KMS-11 (cell line): ENCODE results near the gene SLC38A4.

Experiments
- H2AFZ ChIP-seq: fragments of 200-600 bp; sonication (generic); 2 replicates; pipeline ENCODE4 v1.6.1; 2016; ENCODE audit warnings: antibody characterized with exemption, mixed run types, low read depth
- H3K27ac ChIP-seq: fragments of 200-600 bp; sonication (generic); 2 replicates; pipeline ENCODE4 v1.6.1; 2016; ENCODE audit warnings: mild to moderate bottlenecking, mixed run types
- H3K27me3 ChIP-seq: fragments of 200-600 bp; sonication (generic); 2 replicates; pipeline ENCODE4 v1.6.1; 2017; ENCODE audit warnings: mild to moderate bottlenecking, low read depth, mixed run types, moderate library complexity; ENCODE audit not compliant: insufficient read depth
- H3K36me3 ChIP-seq: fragments of 200-600 bp; sonication (generic); 2 replicates; pipeline ENCODE4 v1.6.1; 2017; ENCODE audit warnings: mild to moderate bottlenecking, mixed run types; ENCODE audit not compliant: insufficient read depth
- H3K4me1 ChIP-seq: fragments of 200-600 bp; sonication (generic); 2 replicates; pipeline ENCODE4 v1.6.1; 2016; ENCODE audit warnings: mild to moderate bottlenecking, low read depth, mixed run types; ENCODE audit not compliant: poor library complexity, severe bottlenecking
- H3K4me2 ChIP-seq: fragments of 200-600 bp; sonication (generic); 2 replicates; pipeline ENCODE4 v1.7.0; 2016; ENCODE audit warnings: mild to moderate bottlenecking, mixed run types
- H3K4me3 ChIP-seq: fragments of 200-600 bp; sonication (generic); IDR thresholded peaks from 2 replicates; pipeline ENCODE4 v1.6.1; 2017; ENCODE audit warnings: low read depth, low read length, mixed read lengths; ENCODE audit not compliant: insufficient read depth
- H3K79me2 ChIP-seq: fragments of 200-600 bp; sonication (generic); 2 replicates; pipeline ENCODE4 v1.6.1; 2016; ENCODE audit warnings: low read depth, mixed run types; ENCODE audit not compliant: insufficient read depth
- H3K9ac ChIP-seq: fragments of 200-600 bp; sonication (generic); 2 replicates; pipeline ENCODE4 v1.6.1; 2016; ENCODE audit warnings: mild to moderate bottlenecking, mixed run types
- H4K20me1 ChIP-seq: fragments of 200-600 bp; sonication (generic); 2 replicates; pipeline ENCODE4 v1.6.1; 2016; ENCODE audit warnings: mild to moderate bottlenecking, mixed run types; ENCODE audit not compliant: insufficient read depth
- TF ChIP-seq, protein P1 (sequence below): fragments of 200-600 bp; sonication (generic); conservative IDR thresholded peaks from 2 replicates; pipeline ENCODE4 v1.6.1; 2017; ENCODE audit warnings: low read depth, mild to moderate bottlenecking, antibody characterized with exemption, low read length, moderate library complexity, mixed read lengths

Gene SLC38A4

DNA sequence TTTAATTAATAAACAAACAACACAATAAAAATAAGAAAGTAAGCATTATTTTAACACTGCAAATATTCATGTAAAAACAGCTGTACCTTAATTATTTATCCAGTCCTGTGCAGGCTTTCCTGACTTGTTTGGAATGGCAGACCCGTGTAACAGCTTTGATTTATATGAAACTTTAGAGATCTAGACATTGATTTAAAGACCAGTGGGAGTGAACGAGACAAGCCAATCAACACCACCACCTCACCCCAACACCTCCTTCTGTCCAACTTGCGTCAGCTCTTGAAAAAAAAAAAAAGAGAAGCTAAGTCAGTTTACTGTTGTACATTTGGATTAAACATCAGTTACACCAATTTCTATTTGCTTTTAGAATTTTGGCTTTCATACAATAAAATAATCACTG, 22.3 kb downstream of the SLC38A4 start:
- Histone ChIP-seq H3K4me3 (no peak overlapping the region), H3K4me2 (no peak overlapping the region), H3K27ac (no peak overlapping the region), H4K20me1 (no peaks in the 10 kb centered on the region), H3K36me3 (no peaks in the 10 kb centered on the region), H3K27me3 (no peaks in the 10 kb centered on the region), H3K9ac (no peak overlapping the region), H3K79me2 (no peaks in the 10 kb centered on the region), H3K4me1 (no peaks in the 10 kb centered on the region), H2AFZ (no peak overlapping the region)
- TF ChIP-seq, protein P1, sequence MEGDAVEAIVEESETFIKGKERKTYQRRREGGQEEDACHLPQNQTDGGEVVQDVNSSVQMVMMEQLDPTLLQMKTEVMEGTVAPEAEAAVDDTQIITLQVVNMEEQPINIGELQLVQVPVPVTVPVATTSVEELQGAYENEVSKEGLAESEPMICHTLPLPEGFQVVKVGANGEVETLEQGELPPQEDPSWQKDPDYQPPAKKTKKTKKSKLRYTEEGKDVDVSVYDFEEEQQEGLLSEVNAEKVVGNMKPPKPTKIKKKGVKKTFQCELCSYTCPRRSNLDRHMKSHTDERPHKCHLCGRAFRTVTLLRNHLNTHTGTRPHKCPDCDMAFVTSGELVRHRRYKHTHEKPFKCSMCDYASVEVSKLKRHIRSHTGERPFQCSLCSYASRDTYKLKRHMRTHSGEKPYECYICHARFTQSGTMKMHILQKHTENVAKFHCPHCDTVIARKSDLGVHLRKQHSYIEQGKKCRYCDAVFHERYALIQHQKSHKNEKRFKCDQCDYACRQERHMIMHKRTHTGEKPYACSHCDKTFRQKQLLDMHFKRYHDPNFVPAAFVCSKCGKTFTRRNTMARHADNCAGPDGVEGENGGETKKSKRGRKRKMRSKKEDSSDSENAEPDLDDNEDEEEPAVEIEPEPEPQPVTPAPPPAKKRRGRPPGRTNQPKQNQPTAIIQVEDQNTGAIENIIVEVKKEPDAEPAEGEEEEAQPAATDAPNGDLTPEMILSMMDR, result no peak

DNA sequence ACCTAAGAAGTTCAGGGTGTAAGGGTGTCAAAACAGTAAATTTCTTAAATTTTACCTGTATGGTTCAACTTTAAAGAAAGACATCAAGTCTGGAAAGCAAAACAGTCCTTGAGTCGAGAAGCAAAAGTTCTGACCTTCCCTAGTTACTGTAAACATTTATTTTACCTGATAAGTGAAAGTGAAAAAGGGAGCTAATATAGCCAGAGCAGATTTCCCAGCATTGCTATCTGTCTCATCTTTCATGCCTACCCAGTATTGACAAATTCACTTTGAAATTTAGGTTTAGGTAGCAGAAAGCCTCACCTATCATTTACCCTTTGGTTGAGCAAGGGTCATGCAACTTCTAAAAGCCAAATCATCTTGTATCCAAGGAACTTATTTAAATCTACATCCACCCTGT, 24.5 kb downstream of the SLC38A4 start:
- Histone ChIP-seq H4K20me1 (no peaks in the 10 kb centered on the region), H3K79me2 (no peaks in the 10 kb centered on the region), H3K9ac (no peak overlapping the region), H3K4me1 (no peaks in the 10 kb centered on the region), H3K27ac (no peak overlapping the region), H3K4me2 (no peak overlapping the region), H3K36me3 (no peaks in the 10 kb centered on the region), H2AFZ (no peak overlapping the region), H3K27me3 (no peaks in the 10 kb centered on the region), H3K4me3 (no peak overlapping the region)
- TF ChIP-seq, protein P1, result no peak

DNA sequence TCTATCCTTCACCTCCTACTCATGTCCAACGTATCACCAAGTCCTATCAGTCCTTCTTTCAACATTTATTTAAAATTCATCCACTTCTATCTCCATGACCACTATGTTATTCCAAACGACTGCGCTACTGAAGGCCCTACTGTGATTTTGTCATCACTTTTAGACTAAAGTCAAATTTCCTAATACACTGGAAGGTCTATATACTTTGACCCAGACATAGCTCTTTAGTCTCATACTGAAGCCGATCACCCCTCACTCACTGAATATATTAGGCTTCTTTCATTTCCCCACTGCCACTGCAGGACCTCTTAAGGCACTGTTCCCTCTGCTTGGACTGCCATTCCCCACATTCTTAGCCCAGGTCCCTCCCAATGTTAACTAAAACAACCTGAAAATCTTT, 25.6 kb downstream of the SLC38A4 start:
- H4K20me1 ChIP-seq, result no peaks in the 10 kb centered on the region
- H3K79me2 ChIP-seq, result no peaks in the 10 kb centered on the region
- no peaks in the 10 kb centered on the region for H3K36me3 ChIP-seq
- H3K4me3 ChIP-seq, result no peak overlapping the region
- no peak overlapping the region for H3K27ac ChIP-seq
- TF ChIP-seq, protein P1, result no peak
- H3K27me3 ChIP-seq, result no peaks in the 10 kb centered on the region
- H3K4me2 ChIP-seq, result no peak overlapping the region
- H3K4me1 ChIP-seq, result no peaks in the 10 kb centered on the region
- no peak overlapping the region for H3K9ac ChIP-seq
- H2AFZ ChIP-seq, result no peak overlapping the region

DNA sequence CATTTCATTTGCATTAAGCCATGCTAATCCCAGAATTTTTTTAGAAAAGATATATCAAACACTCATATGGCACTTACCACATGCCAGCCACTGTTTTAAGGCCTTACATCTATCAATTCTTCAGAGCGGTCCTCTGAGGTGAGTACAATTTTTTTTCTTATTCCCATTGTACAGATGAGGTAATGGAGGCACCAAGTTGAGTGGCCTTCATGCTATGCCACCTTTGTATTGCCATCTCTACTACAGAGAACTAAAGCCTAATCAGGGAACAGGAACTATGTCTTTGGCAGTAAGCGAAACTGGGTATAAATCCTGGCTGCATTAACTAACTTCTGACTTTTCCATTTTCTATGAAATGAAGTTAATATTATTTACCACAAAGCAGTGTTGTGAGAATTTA, 27.1 kb downstream of the SLC38A4 start:
- no peaks in the 10 kb centered on the region for H4K20me1 ChIP-seq
- no peak overlapping the region for H3K4me3 ChIP-seq
- H3K9ac ChIP-seq, result no peak overlapping the region
- H2AFZ ChIP-seq, result no peak overlapping the region
- H3K27ac ChIP-seq, result no peak overlapping the region
- no peak overlapping the region for H3K4me2 ChIP-seq
- no peaks in the 10 kb centered on the region for H3K79me2 ChIP-seq
- TF ChIP-seq, protein P1, result no peak
- H3K36me3 ChIP-seq, result no peaks in the 10 kb centered on the region
- H3K27me3 ChIP-seq, result no peaks in the 10 kb centered on the region
- no peaks in the 10 kb centered on the region for H3K4me1 ChIP-seq
